Transverse colon (tissue), 4 donors: Measurements from ENCODE around the gene TGFB1. TPM values are rescaled to one million over a fixed set of nuclear protein-coding genes. Genes with fewer than 3 reads are reported as not detected.

Experiments used
- DNase-seq: peaks from one replicate; pipeline ENCODE4 v3.0.0-alpha.2; 2019
- H3K27ac ChIP-seq, 4 donors: fragments of 200-600 bp; sonication (generic); 2 replicates each; pipeline ENCODE4 v1.5.1; 2016 to 2018; ENCODE audit warnings: inconsistent platforms in 4 of 4
- H3K27me3 ChIP-seq: fragments of 200-600 bp; sonication (generic); 2 replicates; pipeline ENCODE4 v1.5.1; 2017; ENCODE audit warnings: inconsistent platforms
- H3K36me3 ChIP-seq, 4 donors: fragments of 200-600 bp; sonication (generic); 2 replicates each; pipeline ENCODE4 v1.5.1; 2017 to 2019; ENCODE audit warnings: inconsistent platforms in 4 of 4
- H3K4me1 ChIP-seq, 4 donors: fragments of 200-600 bp; sonication (generic); 2 replicates each; pipeline ENCODE4 v1.5.1; 2017 to 2020; ENCODE audit warnings: inconsistent platforms in 4 of 4
- H3K4me3 ChIP-seq, 4 donors: fragments of 200-600 bp; sonication (generic); 1 replicate in 1 of 4; 2 replicates in 3 of 4; pipeline versions ENCODE4 v1.5.1 to v1.6.1; 2017 to 2019; ENCODE audit warnings: inconsistent platforms in 4 of 4
- H3K9me3 ChIP-seq, 2 donors: fragments of 200-600 bp; sonication (generic); 2 replicates each; pipeline ENCODE4 v1.5.1; 2017 to 2019; ENCODE audit warnings: inconsistent platforms in 2 of 2
- CTCF ChIP-seq, 5 experiments: fragments of 200-600 bp in 3 of 5; fragments of 450-650 bp in 2 of 5; sonication (generic) in 3 of 5; IDR thresholded peaks; 1 replicate in 2 of 5; 2 replicates in 3 of 5; pipeline ENCODE4 v1.5.1; 2016 to 2017; ENCODE audit warnings: antibody characterized with exemption in 5 of 5, inconsistent platforms in 3 of 5, mild to moderate bottlenecking in 2 of 5, moderate library complexity in 1 of 5
- EP300 ChIP-seq: sonication (generic); formaldehyde crosslinking; IDR thresholded peaks from one replicate; pipeline ENCODE4 v1.6.1; 2017; ENCODE audit warnings: antibody characterized with exemption, low read depth
- POLR2A ChIP-seq: fragments of 450-650 bp; IDR thresholded peaks from one replicate; pipeline ENCODE4 v1.6.1; 2016; ENCODE audit warnings: antibody characterized with exemption, mild to moderate bottlenecking, moderate library complexity
- POLR2AphosphoS5 ChIP-seq, 3 donors: sonication (generic); formaldehyde crosslinking; IDR thresholded peaks; one replicate each; pipeline ENCODE4 v1.6.1; 2016; ENCODE audit warnings: antibody characterized with exemption in 3 of 3
- WGBS, 2 donors: methylation state at CpG; one replicate each; pipeline ENCODE4 v1.1.5; 2018; ENCODE audit warnings: low coverage in 1 of 2; 5-methylcytosine and 5-hydroxymethylcytosine counted together
- in situ Hi-C, 4 donors: fragments of 200-750 bp; cut with MboI; loops; one replicate each; pipeline versions ENCODE4 v1.15.0 to v1.15.1; 2017; ENCODE audit warnings: low sequenced_read_pairs in 3 of 4, low pct_ligation_motif_present in 1 of 4, low pct_unique_long_range_greater_than_20kb in 1 of 4
- intact Hi-C: fragments of 100-400 bp; cut with DNase I; formaldehyde crosslinking; loops from one replicate; pipeline ENCODE4 v1.15.1; 2023; ENCODE audit warnings: low total_unique reads
- total RNA-seq, 4 donors: library from RNA; depleted of rRNA; stranded (reverse); fragments of >200 nt; gene quantifications; one replicate each; pipeline ENCODE4 v1.1.0, GENCODE V29; 2016

The TGFB1 gene
- total RNA-seq, 4 donors from 2014 or later = 4.4 to 30.3 (median 9.7) TPM

GRCh38 chr19:41363371-41363752 lies 9.6 kb upstream of the TGFB1 start:
- 48% methylated on average over 6 of the region's 6 CpGs; no CpG with 5 or more reads in 1 of the 2 donors for WGBS, 2 donors
- Histone ChIP-seq H3K4me3 (peak overlapping the region; percentile 60 to 70 (median 68)), H3K36me3 (no peaks in the 10 kb centered on the region), H3K4me1 (peaks cover 7 to 36% (median 19%) of the 10 kb centered on the region in 4 donors), H3K27me3 (no peaks in the 10 kb centered on the region), H3K27ac (peak overlapping the region; percentile 95 to 99 (median 97)), H3K9me3 (no peaks in the 10 kb centered on the region)
- intact Hi-C loops = no loop called here
- DNase-seq = no peak
- no peak for TF ChIP-seq POLR2AphosphoS5 (IDR thresholded peaks at IDR 0.05)
- no peak for TF ChIP-seq CTCF (IDR thresholded peaks at IDR 0.05)
- no peak for TF ChIP-seq EP300
- in situ Hi-C loops = no loop called here

GRCh38 chr19:41362143-41362847 lies 8.6 kb upstream of the TGFB1 start:
- Histone ChIP-seq H3K4me3 (no peak overlapping the region), H3K4me1 (peaks cover 7 to 26% (median 19%) of the 10 kb centered on the region in 4 donors), H3K27me3 (no peaks in the 10 kb centered on the region), H3K36me3 (no peaks in the 10 kb centered on the region), H3K9me3 (no peaks in the 10 kb centered on the region), H3K27ac (peak overlapping the region; percentile 95 to 99 (median 97))
- WGBS, 2 donors = 69 to 85% methylated on average over 6 to 10 of the region's 10 CpGs
- in situ Hi-C loops (no loop called here), intact Hi-C loops (no loop called here)
- TF ChIP-seq POLR2AphosphoS5 (IDR thresholded peaks at IDR 0.05) = peak in 1 of 3 donors; percentile 34
- TF ChIP-seq CTCF (IDR thresholded peaks at IDR 0.05) = no peak
- no peak for TF ChIP-seq POLR2A
- no peak for TF ChIP-seq EP300
- DNase-seq = no peak

GRCh38 chr19:41359741-41360140 lies 6.0 kb upstream of the TGFB1 start:
- no peak overlapping the region for H3K27ac ChIP-seq
- no peak for DNase-seq
- 83 to 95% methylated on average over 1 of the region's 1 CpG for WGBS, 2 donors
- H3K4me3 ChIP-seq = no peak overlapping the region
- no peaks in the 10 kb centered on the region for H3K36me3 ChIP-seq
- H3K4me1 ChIP-seq = peaks cover 7 to 18% (median 16%) of the 10 kb centered on the region in 4 donors
- TF ChIP-seq EP300 (no peak), POLR2AphosphoS5 (IDR thresholded peaks at IDR 0.05) (no peak), POLR2A (no peak), CTCF (IDR thresholded peaks at IDR 0.05) (no peak)
- intact Hi-C loops (no loop called here), in situ Hi-C loops (no loop called here)
- H3K9me3 ChIP-seq = no peaks in the 10 kb centered on the region
- no peaks in the 10 kb centered on the region for H3K27me3 ChIP-seq

- 90 to 100% methylated on average over 1 to 13 of the region's 13 CpGs for WGBS, 2 donors
- TF ChIP-seq POLR2A (no peak), CTCF (IDR thresholded peaks at IDR 0.05) (no peak), POLR2AphosphoS5 (IDR thresholded peaks at IDR 0.05) (no peak), EP300 (no peak)
- intact Hi-C loops (no loop called here), in situ Hi-C loops (no loop called here)
- H3K27me3 ChIP-seq = peaks cover 12% of the 10 kb centered on the region
- no peaks in the 10 kb centered on the region for H3K9me3 ChIP-seq
- H3K27ac ChIP-seq = no peak overlapping the region
- no peaks in the 10 kb centered on the region for H3K36me3 ChIP-seq
- no peak overlapping the region for H3K4me3 ChIP-seq
- H3K4me1 ChIP-seq = peaks cover under 1 to 21% (median 19%) of the 10 kb centered on the region in 4 donors
- DNase-seq = no peak
These were observed 4.0 kb upstream of the TGFB1 start for GRCh38 chr19:41357746-41358145.
